NCI-H510A (cell line): Measurements from ENCODE around the gene PLIN4.

Source experiments
- DNase-seq: peaks from one replicate; lab custom pipeline; 2025; lab: John Stamatoyannopoulos, UW

PLIN4 gene

GRCh38 chr19:4492337-4493103, 25.8 kb downstream of the PLIN4 start:
- no peak for DNase-seq

DNA sequence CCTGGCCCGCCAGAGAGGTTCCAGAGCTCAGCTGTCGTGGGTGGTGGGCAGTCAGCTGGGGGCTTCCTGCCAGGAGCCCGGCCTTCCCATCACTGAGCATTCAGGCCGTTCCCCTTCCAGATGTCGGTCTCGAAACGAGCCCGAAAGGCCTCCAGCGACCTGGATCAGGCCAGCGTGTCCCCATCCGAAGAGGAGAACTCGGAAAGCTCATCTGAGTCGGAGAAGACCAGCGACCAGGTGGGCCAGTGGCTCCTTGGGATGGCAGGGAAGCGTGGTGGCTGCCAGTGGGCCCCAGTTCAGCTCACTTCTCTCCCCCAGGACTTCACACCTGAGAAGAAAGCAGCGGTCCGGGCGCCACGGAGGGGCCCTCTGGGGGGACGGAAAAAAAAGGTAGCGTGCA, 26.8 kb downstream of the PLIN4 start:
- DNase-seq: no peak

DNA sequence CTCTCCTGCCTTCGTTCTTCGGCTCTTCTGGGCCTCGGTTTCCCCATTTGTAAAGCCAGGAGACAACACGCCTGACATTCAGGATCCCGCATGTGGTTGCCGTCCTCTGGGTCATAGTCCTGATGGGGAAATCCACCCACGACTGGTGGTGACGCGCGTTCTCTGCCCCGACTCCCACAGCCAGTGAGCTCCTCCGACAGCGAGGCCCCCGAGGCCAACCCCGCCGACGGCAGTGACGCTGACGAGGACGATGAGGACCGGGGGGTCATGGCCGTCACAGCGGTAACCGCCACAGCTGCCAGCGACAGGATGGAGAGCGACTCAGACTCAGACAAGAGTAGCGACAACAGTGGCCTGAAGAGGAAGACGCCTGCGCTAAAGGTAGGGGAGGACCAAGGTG, 29.8 kb downstream of the PLIN4 start:
- no peak for DNase-seq

DNA sequence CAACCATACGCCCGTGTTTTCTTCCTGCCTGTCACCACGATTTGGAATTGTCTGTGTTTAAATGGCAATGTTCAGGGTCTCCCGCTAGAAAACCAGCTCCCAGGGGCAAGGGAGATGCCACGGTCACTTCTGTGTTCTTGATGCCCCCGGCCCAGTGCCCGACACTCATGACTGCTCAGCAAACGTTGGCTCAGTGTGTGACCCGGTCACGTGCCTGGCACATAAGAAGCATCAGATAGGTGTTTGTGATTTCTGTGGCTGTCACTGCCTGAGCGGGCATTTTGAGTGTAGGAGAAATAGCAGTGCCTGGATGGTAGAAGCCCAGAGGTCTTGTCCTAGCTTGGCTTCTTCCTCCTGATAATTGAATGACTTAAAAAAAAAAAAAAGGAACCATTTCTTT, 30.7 kb downstream of the PLIN4 start:
- DNase-seq: no peak

GRCh38 chr19:4483385-4483784, 34.9 kb downstream of the PLIN4 start:
- DNase-seq: no peak

- DNase-seq: no peak
These were observed 35.4 kb downstream of the PLIN4 start for GRCh38 chr19:4482721-4483364.

DNA sequence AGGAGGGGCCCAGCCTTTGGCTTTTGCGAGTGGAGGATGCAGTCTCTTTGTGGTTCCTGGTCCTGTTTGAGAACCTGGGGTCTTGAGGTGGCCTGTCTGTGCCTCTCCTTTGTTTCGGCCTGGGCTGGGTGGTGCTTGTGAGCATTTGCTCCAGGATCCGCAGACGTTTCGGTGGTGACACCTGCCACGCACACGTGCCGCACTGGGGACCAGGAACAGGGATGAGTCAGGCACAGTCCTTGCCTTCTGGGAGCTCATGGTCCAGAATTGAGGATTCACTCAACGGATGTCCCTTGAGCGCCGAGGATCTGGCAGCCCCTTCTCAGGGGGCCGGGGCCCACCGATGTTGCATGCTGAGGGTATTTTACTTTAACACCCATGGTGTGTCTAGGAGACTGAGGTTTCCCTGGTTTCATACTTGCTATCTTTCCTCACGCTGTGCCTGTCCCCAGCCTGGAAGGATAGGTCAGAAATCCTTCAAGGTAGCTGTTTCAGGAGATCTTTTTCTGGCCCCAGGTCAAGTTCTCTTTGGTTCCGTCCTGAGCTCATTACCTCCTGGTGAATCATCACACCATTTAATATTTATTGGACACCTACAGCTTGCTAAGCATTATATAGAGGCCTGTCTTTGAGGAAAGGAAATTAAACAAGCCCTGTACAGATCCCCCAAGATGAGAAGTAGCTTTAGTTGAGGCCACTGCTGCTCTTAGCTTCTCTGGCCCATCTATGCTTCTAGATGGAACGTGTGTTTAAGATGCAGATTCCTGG, 41.1 kb downstream of the PLIN4 start:
- DNase-seq: no peak

DNA sequence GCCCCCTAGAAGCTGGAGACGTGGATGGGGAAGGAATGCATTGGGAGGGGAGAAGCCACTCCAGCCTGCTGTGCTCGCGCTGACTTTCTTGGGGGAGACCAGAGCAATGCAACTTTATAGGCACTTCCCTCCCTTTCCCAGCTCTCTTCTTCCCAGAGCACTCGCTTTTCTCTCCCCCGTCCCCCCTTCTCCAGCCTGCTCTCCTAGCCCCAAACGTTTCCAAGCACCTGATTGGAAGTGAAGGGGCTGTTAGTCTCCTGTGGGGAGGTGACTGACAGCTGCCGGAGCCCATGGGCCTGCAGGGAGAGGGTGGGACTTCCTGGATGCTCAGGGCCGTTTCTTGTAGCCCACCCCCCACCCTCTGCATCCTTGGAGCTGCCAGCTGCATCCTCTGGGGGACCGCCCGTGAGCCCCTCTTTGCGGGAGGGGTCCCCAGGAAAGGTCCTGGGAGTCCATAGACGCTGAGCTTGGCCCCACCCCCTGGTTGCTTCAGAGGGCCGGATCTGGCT, 43.7 kb downstream of the PLIN4 start:
- peak; percentile 75 for DNase-seq

- no peak for DNase-seq
These were observed 44.3 kb downstream of the PLIN4 start for GRCh38 chr19:4473763-4474513.

- no peak for DNase-seq
These were observed 45.1 kb downstream of the PLIN4 start for GRCh38 chr19:4473011-4473762.

DNA sequence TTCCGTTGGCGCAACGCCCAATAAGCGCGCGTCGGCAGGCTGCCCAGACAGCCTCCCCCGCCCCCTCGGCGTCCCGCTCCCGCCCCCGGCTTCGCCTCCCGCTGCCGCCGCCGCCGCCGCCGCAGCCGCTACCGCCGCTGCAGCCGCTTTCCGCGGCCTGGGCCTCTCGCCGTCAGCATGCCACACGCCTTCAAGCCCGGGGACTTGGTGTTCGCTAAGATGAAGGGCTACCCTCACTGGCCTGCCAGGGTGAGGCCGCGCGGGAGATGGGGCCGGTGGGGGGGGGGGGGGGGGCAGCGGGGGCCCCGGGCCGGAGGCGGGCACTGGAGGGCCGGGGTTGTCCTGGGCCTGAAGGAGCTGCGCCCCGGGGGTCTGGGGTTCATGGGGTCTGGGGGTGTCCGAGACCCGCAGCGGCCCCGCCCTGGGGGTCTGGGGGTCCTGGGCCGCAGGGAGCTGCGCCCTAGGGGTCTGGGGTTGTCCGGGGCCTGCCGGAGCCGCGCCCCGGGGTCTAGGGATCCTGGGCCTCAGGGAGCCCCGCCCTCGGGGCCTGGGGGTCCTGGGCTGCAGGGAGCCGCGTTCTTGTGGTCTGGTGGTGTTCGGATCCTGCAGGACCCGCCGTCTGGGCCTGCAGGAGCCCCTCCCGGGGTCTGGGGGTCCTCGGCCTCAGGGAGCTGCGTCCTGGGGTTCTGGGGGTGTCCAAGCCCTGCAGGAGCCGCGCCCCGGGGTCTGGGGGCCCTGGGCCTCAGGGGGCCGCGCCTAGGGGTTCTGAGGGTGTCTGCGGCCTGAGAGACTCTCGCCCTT, 45.9 kb downstream of the PLIN4 start, which contains the start of gene HDGFL2:
HDGFL2 (plus strand) TSS at position 124 of the 801 bp plus-strand sequence; CDS start at position 178, 54 bp downstream.
- no peak for DNase-seq

GRCh38 chr19:4471403-4472173, 46.7 kb downstream of the PLIN4 start:
- peak; percentile 100 for DNase-seq

DNA sequence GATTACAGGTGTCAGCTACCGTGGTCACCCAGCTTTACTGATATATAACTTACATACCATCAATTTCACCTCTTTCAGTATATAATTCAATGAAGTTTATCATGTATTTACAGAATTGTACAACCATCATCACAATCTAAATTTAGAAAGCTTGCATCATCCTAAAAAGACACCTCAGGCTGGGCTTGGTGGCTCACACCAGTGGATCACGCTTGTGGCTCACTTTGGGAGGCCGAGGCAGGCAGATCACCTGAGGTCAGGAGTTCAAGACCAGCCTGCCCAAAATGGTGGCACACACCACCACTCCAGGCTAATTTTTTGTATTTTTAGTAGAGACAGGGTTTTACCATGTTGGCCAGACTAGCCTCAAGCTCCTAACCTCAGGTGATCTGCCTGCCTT, 50.5 kb downstream of the PLIN4 start:
- no peak for DNase-seq

GRCh38 chr19:4464815-4465581, 53.3 kb downstream of the PLIN4 start:
- no peak for DNase-seq

GRCh38 chr19:4457654-4458395, 60.5 kb downstream of the PLIN4 start, which contains the start of gene UBXN6:
Gene UBXN6 (minus strand): TSS chr19:4457794. CDS start chr19:4457697, 97 bp downstream.
- peak; percentile 99 for DNase-seq

- DNase-seq: peak; percentile 71
These were observed 61.2 kb downstream of the PLIN4 start for GRCh38 chr19:4456843-4457653.

- DNase-seq: peak; percentile 20
These were observed 61.8 kb downstream of the PLIN4 start for GRCh38 chr19:4456476-4456842.
